ENCODE data around the gene LSM14B.

The LSM14B gene

GRCh38 chr20:62164879-62165761 is 42.8 kb downstream of the LSM14B start:
- no peak for DNase-seq (ENCODE audit: low read depth)
- H3K4me3 ChIP-seq (ENCODE audit: low read depth, low read length) = no peak overlapping the region

GRCh38 chr20:62165762-62166399 is 43.6 kb downstream of the LSM14B start:
- TF ChIP-seq CTCF (conservative IDR thresholded peaks at IDR 0.05; ENCODE audit: low read depth, low read length) = no peak
- no peak for DNase-seq (ENCODE audit: low read depth)

More at GRCh38 chr20:62164879-62165761, 42.8 kb downstream of the LSM14B start:
- no peak for TF ChIP-seq CTCF (conservative IDR thresholded peaks at IDR 0.05; ENCODE audit: low read depth, low read length)

GRCh38 chr20:62167474-62167873 is 45.2 kb downstream of the LSM14B start:
- no peak for DNase-seq (ENCODE audit: low read depth)
- no peak overlapping the region for H3K4me3 ChIP-seq (ENCODE audit: low read depth, low read length)
- TF ChIP-seq CTCF (conservative IDR thresholded peaks at IDR 0.05; ENCODE audit: low read depth, low read length) = no peak

More at GRCh38 chr20:62165762-62166399, 43.6 kb downstream of the LSM14B start:
- H3K4me3 ChIP-seq (ENCODE audit: low read depth, low read length) = no peak overlapping the region

- H3K4me3 ChIP-seq (ENCODE audit: low read depth, low read length) = no peak overlapping the region
- no peak for DNase-seq (ENCODE audit: low read depth)
- no peak for TF ChIP-seq CTCF (conservative IDR thresholded peaks at IDR 0.05; ENCODE audit: low read depth, low read length)
Observed at GRCh38 chr20:62168061-62168460, 45.8 kb downstream of the LSM14B start.

- TF ChIP-seq CTCF (conservative IDR thresholded peaks at IDR 0.05; ENCODE audit: low read depth, low read length) = no peak
- no peak overlapping the region for H3K4me3 ChIP-seq (ENCODE audit: low read depth, low read length)
- no peak for DNase-seq (ENCODE audit: low read depth)
Observed at GRCh38 chr20:62168890-62169435, 46.7 kb downstream of the LSM14B start.

- H3K4me3 ChIP-seq (ENCODE audit: low read depth, low read length) = no peak overlapping the region
- no peak for TF ChIP-seq CTCF (conservative IDR thresholded peaks at IDR 0.05; ENCODE audit: low read depth, low read length)
- no peak for DNase-seq (ENCODE audit: low read depth)
Observed at GRCh38 chr20:62170536-62170935, 48.3 kb downstream of the LSM14B start.

Measured in choroid plexus epithelial cell (primary cell).